IMR-90 (cell line): ENCODE measurements around the gene GATD1. TPM values are rescaled to one million over a fixed set of nuclear protein-coding genes. Genes with fewer than 3 reads are reported as not detected.

ENCODE experiments used
- ATAC-seq: fragments of 200-7000 bp; cut with Tn5 transposase; 2 replicates; pipeline ENCODE4 v1.9.1; 2020; ENCODE audit warnings: low read depth, mild to moderate bottlenecking, moderate library complexity
- BruUV-seq: library from RNA; stranded (reverse); fragments of 400-500 nt; replicated peaks from 2 replicates; lab custom pipeline; 2021; lab: Mats Ljungman, UMichigan
- CTCF ChIA-PET: fragments of 300-600 bp; formaldehyde crosslinking; extraction: SDS; loops from one replicate; lab custom pipeline; 2021; ENCODE audit warnings: antibody characterized with exemption; lab: Yijun Ruan, JAX
- POLR2A ChIA-PET: fragments of 300-600 bp; sonication (Branson Sonifier 250); formaldehyde crosslinking; loops from one replicate; lab custom pipeline; 2022; ENCODE audit warnings: antibody characterized with exemption; ENCODE audit not compliant: unreplicated experiment; lab: Charles Lee
- DNase-seq: peaks from one replicate; pipeline ENCODE4 v3.0.0; 2013
- H2AFZ ChIP-seq: replicated peaks from 2 replicates; pipeline ENCODE3; 2013; ENCODE audit warnings: low read length, mild to moderate bottlenecking; ENCODE audit not compliant: poor library complexity
- H2AK5ac ChIP-seq: 2 replicates; pipeline ENCODE4 v1.6.1; 2013; ENCODE audit warnings: low read depth, low read length, inconsistent platforms
- H2AK9ac ChIP-seq: replicated peaks from 2 replicates; pipeline ENCODE3; 2013; ENCODE audit warnings: mild to moderate bottlenecking, low read depth, low read length, moderate library complexity; ENCODE audit not compliant: poor library complexity
- H2BK120ac ChIP-seq: 2 replicates; pipeline ENCODE4 v1.6.1; 2013; ENCODE audit warnings: low read depth, low read length, inconsistent platforms
- H2BK15ac ChIP-seq: 3 replicates; pipeline ENCODE4 v1.6.1; 2013; ENCODE audit warnings: low read depth, low read length, inconsistent platforms
- H2BK20ac ChIP-seq: 2 replicates; pipeline ENCODE4 v1.6.1; 2013; ENCODE audit warnings: low read depth, mild to moderate bottlenecking, inconsistent platforms, low read length, moderate library complexity
- H2BK5ac ChIP-seq: 2 replicates; pipeline ENCODE4 v1.6.1; 2013; ENCODE audit warnings: mild to moderate bottlenecking, low read depth, low read length, inconsistent platforms; ENCODE audit not compliant: poor library complexity, severe bottlenecking
- H3K14ac ChIP-seq: replicated peaks from 2 replicates; pipeline ENCODE4 v1.6.1; 2013; ENCODE audit warnings: low read depth, low read length, inconsistent platforms
- H3K18ac ChIP-seq: 2 replicates; pipeline ENCODE4 v1.6.1; 2013; ENCODE audit warnings: low read depth, low read length, control low read depth
- H3K23ac ChIP-seq: 2 replicates; pipeline ENCODE4 v1.6.1; 2013; ENCODE audit warnings: low read depth, low read length, inconsistent platforms
- H3K27ac ChIP-seq: 2 replicates; pipeline ENCODE4 v1.5.1; 2013; ENCODE audit warnings: mild to moderate bottlenecking, control low read depth, low read length; ENCODE audit not compliant: insufficient read depth
- H3K27me3 ChIP-seq: 2 replicates; pipeline ENCODE4 v1.6.1; 2013; ENCODE audit warnings: low read length; ENCODE audit not compliant: control insufficient read depth, insufficient read depth
- H3K36me3 ChIP-seq: 2 replicates; pipeline ENCODE4 v1.6.1; 2013; ENCODE audit warnings: low read length, mixed read lengths; ENCODE audit not compliant: control insufficient read depth, insufficient read depth
- H3K4ac ChIP-seq: 2 replicates; pipeline ENCODE4 v1.6.1; 2013; ENCODE audit warnings: low read depth, low read length, inconsistent platforms
- H3K4me1 ChIP-seq: 2 replicates; pipeline ENCODE4 v1.6.1; 2013; ENCODE audit warnings: low read length, mixed read lengths; ENCODE audit not compliant: control insufficient read depth, insufficient read depth
- H3K4me2 ChIP-seq: 2 replicates; pipeline ENCODE4 v1.6.1; 2013; ENCODE audit warnings: low read depth, mild to moderate bottlenecking, control low read depth, low read length, moderate library complexity
- H3K4me3 ChIP-seq: 2 replicates; pipeline ENCODE4 v1.5.1; 2013; ENCODE audit warnings: low read depth, mild to moderate bottlenecking, control low read depth, low read length, moderate library complexity; ENCODE audit not compliant: insufficient read depth
- H3K56ac ChIP-seq: 2 replicates; pipeline ENCODE4 v1.6.1; 2013; ENCODE audit warnings: low read length, inconsistent platforms; ENCODE audit not compliant: insufficient read depth; ENCODE audit errors: extremely low read depth
- H3K79me1 ChIP-seq, 2 experiments: 2 replicates each; pipeline ENCODE4 v1.6.1; 2013; ENCODE audit warnings: low read length in 2 of 2, inconsistent platforms in 1 of 2, low read depth in 1 of 2
- H3K9ac ChIP-seq: 2 replicates; pipeline ENCODE4 v1.6.1; 2013; ENCODE audit warnings: low read depth, low read length, control low read depth
- H3K9me1 ChIP-seq: 2 replicates; pipeline ENCODE4 v1.6.1; 2013; ENCODE audit warnings: low read length, inconsistent platforms; ENCODE audit not compliant: insufficient read depth
- H3K9me3 ChIP-seq: 2 replicates; pipeline ENCODE4 v1.6.1; 2013; ENCODE audit warnings: low read length; ENCODE audit not compliant: control insufficient read depth, insufficient read depth
- H4K20me1 ChIP-seq: 2 replicates; pipeline ENCODE4 v1.6.1; 2013; ENCODE audit warnings: low read length, inconsistent platforms; ENCODE audit not compliant: insufficient read depth
- H4K5ac ChIP-seq: 2 replicates; pipeline ENCODE4 v1.6.1; 2013; ENCODE audit warnings: mild to moderate bottlenecking, low read depth, low read length, control low read depth
- H4K8ac ChIP-seq, 2 experiments: 2 replicates each; pipeline ENCODE4 v1.6.1; 2013; ENCODE audit warnings: low read depth in 2 of 2, low read length in 2 of 2, control low read depth in 1 of 2, inconsistent platforms in 1 of 2
- H4K91ac ChIP-seq: 2 replicates; pipeline ENCODE4 v1.6.1; 2013; ENCODE audit warnings: low read depth, low read length, inconsistent platforms; ENCODE audit not compliant: insufficient read depth
- BHLHE40 ChIP-seq: fragments of 150-350 bp; IDR thresholded peaks from 2 replicates; pipeline ENCODE4 v1.6.1; 2016; ENCODE audit warnings: mild to moderate bottlenecking, low read depth, low read length
- CEBPB ChIP-seq: IDR thresholded peaks from 2 replicates; pipeline ENCODE4 v1.6.1; 2012; ENCODE audit warnings: low read depth, low read length, improper control_type of control experiment
- CHD1 ChIP-seq: IDR thresholded peaks from 2 replicates; pipeline ENCODE4 v1.6.1; 2012; ENCODE audit warnings: low read depth, low read length, improper control_type of control experiment
- CTCF ChIP-seq: conservative IDR thresholded peaks from 2 replicates; pipeline ENCODE4 v1.5.1; 2012; ENCODE audit warnings: mild to moderate bottlenecking, low read depth, low read length, improper control_type of control experiment
- ELK1 ChIP-seq: fragments of 150-350 bp; IDR thresholded peaks from 2 replicates; pipeline ENCODE4 v1.6.1; 2016; ENCODE audit warnings: low read depth, mild to moderate bottlenecking, low read length, moderate library complexity, borderline replicate concordance
- FOS ChIP-seq: fragments of 150-350 bp; IDR thresholded peaks from 2 replicates; pipeline ENCODE4 v1.6.1; 2016; ENCODE audit warnings: low read depth, low read length
- MAZ ChIP-seq: IDR thresholded peaks from 2 replicates; pipeline ENCODE4 v1.6.1; 2012; ENCODE audit warnings: low read depth, mild to moderate bottlenecking, low read length, improper control_type of control experiment, moderate library complexity, borderline replicate concordance
- MXI1 ChIP-seq: IDR thresholded peaks from 2 replicates; pipeline ENCODE4 v1.6.1; 2012; ENCODE audit warnings: low read depth, mild to moderate bottlenecking, low read length, moderate library complexity, borderline replicate concordance
- NFE2L2 ChIP-seq: fragments of 150-350 bp; IDR thresholded peaks from 2 replicates; pipeline ENCODE4 v1.6.1; 2016; ENCODE audit warnings: low read depth, mild to moderate bottlenecking, low read length
- RAD21 ChIP-seq: IDR thresholded peaks from 2 replicates; pipeline ENCODE4 v1.6.1; 2012; ENCODE audit warnings: low read length, improper control_type of control experiment
- RCOR1 ChIP-seq: IDR thresholded peaks from 2 replicates; pipeline ENCODE4 v1.6.1; 2012; ENCODE audit warnings: mild to moderate bottlenecking, low read length, improper control_type of control experiment; ENCODE audit not compliant: insufficient replicate concordance
- USF2 ChIP-seq: fragments of 150-350 bp; IDR thresholded peaks from 2 replicates; pipeline ENCODE4 v1.6.1; 2017; ENCODE audit warnings: mild to moderate bottlenecking, antibody characterized with exemption, low read length, low read depth
- WGBS, 2 experiments: methylation state at CpG; one replicate each; pipeline versions ENCODE4 v1.1.5 to v1.1.7; 2013; ENCODE audit warnings: missing lambda C conversion rate in 2 of 2; ENCODE audit not compliant: insufficient read length in 1 of 2; ENCODE audit errors: extremely low coverage in 2 of 2; 5-methylcytosine and 5-hydroxymethylcytosine counted together
- dilution Hi-C: fragments of 300-500 bp; cut with HindIII; formaldehyde crosslinking; loops from one replicate; pipeline ENCODE4 v1.14.3; 2018; ENCODE audit warnings: low sequenced_read_pairs; ENCODE audit not compliant: unreplicated experiment
- in situ Hi-C: fragments of 300-500 bp; cut with MboI; formaldehyde crosslinking; loops from 3 replicates; pipeline ENCODE4 v1.14.3; 2019; ENCODE audit warnings: low sequenced_read_pairs, inconsistent platforms, mixed read lengths
- intact Hi-C: fragments of 100-400 bp; cut with micrococcal nuclease; formaldehyde crosslinking; loops from 2 replicates; pipeline ENCODE4 v1.10.0; 2022
- polyA plus RNA-seq, 3 experiments: library from polyadenylated mRNA; depleted of rRNA; stranded (reverse); fragments of >200 nt; gene quantifications; 2 replicates each; pipeline ENCODE4 v1.2.3, GENCODE V29; 2012; ENCODE audit warnings: low replicate concordance in 1 of 3
- total RNA-seq: library from RNA; depleted of rRNA; stranded (reverse); fragments of >200 nt; gene quantifications from 2 replicates; pipeline ENCODE4 v1.2.3, GENCODE V29; 2012

Gene GATD1
- total and polyA plus RNA-seq, 2 of the 4 experiments (the other 2 are of a cell fraction) = 3.0 to 52.5 TPM

GRCh38 chr11:789943-790342 is 12.7 kb upstream of the GATD1 start, which contains the start of gene CEND1:
Gene CEND1 (minus strand): TSS chr11:790090. CDS start chr11:788576, 1,514 bp downstream.
- Histone ChIP-seq H3K56ac (no peak within 1 kb of the TSS), H3K23ac (no peak within 1 kb of the TSS), H3K14ac (no peak within 1 kb of the TSS), H3K4me3 (no peak within 1 kb of the TSS; the same call in 1 of the 2 replicates), H3K9me3 (no peaks in the 10 kb centered on the region), H4K5ac (no peak within 1 kb of the TSS), H2BK15ac (no peak within 1 kb of the TSS), H3K36me3 (peaks cover 23% of the 10 kb centered on the region; the same call in 1 of the 2 replicates), H4K20me1 (no peaks in the 10 kb centered on the region; the same call in 1 of the 2 replicates), H2AK9ac (peak within 1 kb of the TSS; percentile 67), H4K91ac (no peak within 1 kb of the TSS), H3K79me1 (peaks cover 0 to 12% of the 10 kb centered on the region in 2 experiments; a peak in 2 of 4 replicates), H3K27ac (no peak within 1 kb of the TSS), H3K4me2 (peak within 1 kb of the TSS; percentile 66; the same call in 1 of the 2 replicates), H2AK5ac (peak within 1 kb of the TSS; percentile 16), H4K8ac (no peak within 1 kb of the TSS; a peak in 1 of 4 replicates), H3K27me3 (no peaks in the 10 kb centered on the region), H2BK20ac (no peak within 1 kb of the TSS), H2BK120ac (no peak within 1 kb of the TSS), H3K9me1 (0 out of 2 replicates have a peak, but pooled peaks cover 3% of the 10 kb centered on the region), H2BK5ac (no peak within 1 kb of the TSS), H3K18ac (no peak within 1 kb of the TSS), H3K4me1 (peaks cover 5% of the 10 kb centered on the region), H2AFZ (peak within 1 kb of the TSS; percentile 86), H3K9ac (no peak within 1 kb of the TSS), H3K4ac (no peak within 1 kb of the TSS)
- intact Hi-C loops (no loop called here), in situ Hi-C loops (no loop called here), dilution Hi-C loops (no loop called here)
- CTCF ChIA-PET = no interaction called here
- DNase-seq (peak; percentile 54), ATAC-seq (peak; percentile 74)
- BruUV-seq = no TSS peak
- POLR2A ChIA-PET = interaction anchor here (0.6 kb wide), 1 partner anchor 54 kb away, joined by 3 read pairs; no protein-coding TSS in a partner anchor
- peak; percentile 57; the same call in 1 of the 2 replicates for TF ChIP-seq MAZ
- no peak for TF ChIP-seq CTCF
- no peak for TF ChIP-seq NFE2L2
- TF ChIP-seq CHD1 = no peak
- TF ChIP-seq BHLHE40 = no peak
- TF ChIP-seq FOS = no peak
- TF ChIP-seq USF2 = no peak
- no peak for TF ChIP-seq CEBPB
- TF ChIP-seq ELK1 = no peak
- TF ChIP-seq RCOR1 = peak; percentile 65
- no peak for TF ChIP-seq MXI1
- no peak for TF ChIP-seq RAD21
- WGBS, 2 experiments = 0% methylated on average over 1 of the region's 44 CpGs; no CpG with 5 or more reads in 1 of the 2 experiments
